HuH-7 (cell line): ENCODE measurements around the gene CD3G.
A peak's percentile ranks its signal among the peaks of the same experiment; 100 is the strongest.
"Not testable (repeated sequence)": the region's sequence is repeated elsewhere in the genome, so short reads cannot be mapped to it uniquely, and the experiment has no call there.

Experiments used
- DNase-seq: peaks from one replicate; pipeline ENCODE4 v3.0.0; 2011; ENCODE audit warnings: low spot score

Gene CD3G

GRCh38 chr11:118379497-118379896 is 35.4 kb downstream of the CD3G start:
- no peak for DNase-seq

DNA sequence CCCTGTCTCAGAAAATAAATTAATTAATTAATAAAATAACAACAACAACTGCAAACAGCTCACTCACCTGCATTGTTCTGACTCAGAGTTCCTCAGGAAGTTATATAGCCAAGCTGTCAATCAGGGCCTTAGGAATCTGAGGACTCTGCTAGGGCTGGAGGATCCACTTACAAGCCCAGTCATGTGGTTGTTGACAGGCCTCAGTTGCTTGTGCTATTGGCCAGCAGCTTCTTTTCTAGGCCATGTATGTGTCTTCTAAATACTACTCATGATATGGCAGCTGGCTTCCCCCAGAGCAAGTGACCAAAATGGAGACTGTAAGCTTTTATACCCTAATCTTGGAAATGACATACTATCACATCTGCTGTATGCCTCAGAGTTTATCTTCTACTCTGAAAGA is 36.4 kb downstream of the CD3G start:
- DNase-seq: no peak

DNA sequence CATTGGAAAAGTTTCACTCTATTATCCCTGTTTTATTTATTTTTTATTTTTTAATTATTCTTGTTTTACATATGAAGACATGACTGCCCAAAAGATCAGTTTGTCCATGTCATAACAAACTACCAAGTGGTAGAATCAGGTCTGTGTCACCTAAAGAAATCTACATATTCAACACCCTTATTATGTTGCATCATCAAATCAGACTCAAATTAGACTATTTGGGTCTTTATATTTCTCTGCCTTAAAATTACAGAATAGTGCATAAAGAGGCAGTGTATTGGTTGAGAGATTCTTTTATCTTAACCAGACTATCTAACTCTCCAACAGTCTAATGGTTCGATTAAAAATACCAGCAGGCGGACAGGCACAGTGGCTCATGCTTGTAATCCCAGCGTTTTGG is 38.8 kb downstream of the CD3G start:
- no peak for DNase-seq

- no peak for DNase-seq
Observed at GRCh38 chr11:118383657-118384056, 39.5 kb downstream of the CD3G start.

GRCh38 chr11:118396097-118396501 is 52.0 kb downstream of the CD3G start:
- no peak for DNase-seq

- DNase-seq: no peak
Observed at GRCh38 chr11:118397448-118397847, 53.3 kb downstream of the CD3G start.

- DNase-seq: no peak
Observed at GRCh38 chr11:118398791-118399559, 54.8 kb downstream of the CD3G start.

DNA sequence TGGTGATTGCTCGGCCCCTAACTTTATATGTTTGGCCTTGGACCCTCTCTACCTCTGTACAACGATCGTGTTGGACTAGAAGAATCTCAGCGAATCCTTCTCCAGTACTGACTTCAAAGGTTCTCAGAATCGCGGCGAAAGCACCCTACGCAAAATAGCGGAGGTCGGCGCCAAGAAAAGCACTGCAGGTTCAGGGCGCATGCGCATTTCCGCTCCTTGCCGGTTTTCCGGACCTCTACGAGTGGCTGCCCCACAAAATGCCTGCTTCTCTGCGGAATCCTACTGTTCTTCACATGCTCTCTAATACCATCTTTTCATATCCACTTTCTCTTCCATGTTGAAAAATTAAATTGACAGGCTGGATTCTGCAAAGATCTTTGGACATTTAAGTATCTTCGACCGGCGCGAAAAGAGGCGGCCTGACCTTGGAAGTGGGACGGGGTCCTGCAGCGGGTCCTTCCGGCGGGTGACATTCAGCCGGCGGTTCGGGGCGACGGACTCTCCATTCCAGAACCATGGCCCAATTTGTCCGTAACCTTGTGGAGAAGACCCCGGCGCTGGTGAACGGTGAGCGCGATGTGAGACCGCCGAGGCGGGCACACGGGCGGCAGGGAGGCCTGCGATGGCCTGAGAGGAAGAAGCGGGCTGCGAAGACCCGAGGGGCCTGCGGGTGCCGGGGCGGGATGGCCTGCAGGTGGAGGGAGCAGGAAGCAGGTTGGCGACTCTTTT is 57.2 kb downstream of the CD3G start, which contains the start of gene ATP5MG:
Gene ATP5MG (plus strand): TSS at position 456 of the 729 bp plus-strand sequence. CDS start 60 bp downstream, at position 516.
- DNase-seq: peak; percentile 75

GRCh38 chr11:118401880-118402590 is 57.9 kb downstream of the CD3G start:
- DNase-seq: peak; percentile 22

DNA sequence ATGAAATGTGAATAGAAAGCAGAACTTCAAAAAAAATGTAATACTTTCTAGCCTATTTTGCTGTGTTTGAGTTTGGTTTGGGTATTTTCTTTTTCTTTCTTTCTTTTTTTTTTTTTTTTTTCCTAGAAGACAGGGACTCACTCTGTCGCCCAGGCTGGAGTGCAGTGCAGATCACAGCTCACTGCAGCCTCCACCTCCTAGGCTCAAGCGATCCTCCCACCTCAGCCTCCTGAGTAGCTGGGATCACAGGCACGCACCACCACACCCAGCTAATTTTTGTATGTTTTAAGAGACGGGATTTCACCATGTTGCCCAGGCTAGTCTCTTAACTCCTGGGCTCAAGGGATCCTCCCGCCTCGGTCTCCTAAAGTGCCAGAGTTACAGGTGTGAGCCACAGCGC is 58.5 kb downstream of the CD3G start:
- not testable (repeated sequence) for DNase-seq
